Fibroblast of skin of right biceps (primary cell): ENCODE data around the gene MANSC4.
A peak's percentile ranks its signal among the peaks of the same experiment; 100 is the strongest.

Experiments used
- DNase-seq: peaks from one replicate; pipeline ENCODE4 v3.0.0-alpha.2; 2013

MANSC4 gene

DNA sequence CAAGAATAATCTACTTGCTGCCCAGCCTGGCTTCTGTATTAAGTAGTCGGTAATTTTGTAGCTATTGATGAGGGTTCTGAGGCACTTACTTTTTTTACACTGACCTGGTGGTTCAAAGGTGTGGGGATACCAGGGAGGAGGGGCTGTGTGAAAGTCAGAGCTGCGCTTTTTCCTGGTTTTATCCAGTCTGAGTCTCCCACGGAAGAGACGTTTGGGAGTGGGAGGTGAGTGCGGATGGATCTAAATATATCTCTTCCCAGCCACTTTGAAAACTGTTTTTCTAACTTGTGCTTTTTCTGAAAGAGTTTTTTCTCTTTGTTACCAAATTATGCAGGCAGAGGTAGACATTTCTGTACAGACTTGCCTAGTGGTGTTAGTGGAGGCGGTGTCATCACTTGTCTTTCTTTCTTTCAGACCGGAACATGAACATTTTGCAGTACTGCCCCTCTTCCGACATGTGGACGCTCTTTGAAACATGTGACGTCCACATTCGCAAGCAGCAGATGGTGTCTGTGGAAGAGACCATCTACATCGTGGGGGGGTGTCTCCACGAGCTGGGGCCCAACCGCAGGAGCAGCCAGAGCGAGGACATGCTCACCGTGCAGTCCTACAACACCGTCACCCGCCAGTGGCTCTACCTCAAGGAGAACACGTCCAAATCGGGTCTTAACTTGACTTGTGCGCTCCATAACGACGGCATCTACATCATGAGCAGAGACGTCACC, 17.4 kb upstream of the MANSC4 start:
- no peak for DNase-seq

GRCh38 chr12:27796128-27796527, 16.1 kb upstream of the MANSC4 start:
- no peak for DNase-seq

- no peak for DNase-seq
Measured at GRCh38 chr12:27794818-27795584, 15.0 kb upstream of the MANSC4 start.

DNA sequence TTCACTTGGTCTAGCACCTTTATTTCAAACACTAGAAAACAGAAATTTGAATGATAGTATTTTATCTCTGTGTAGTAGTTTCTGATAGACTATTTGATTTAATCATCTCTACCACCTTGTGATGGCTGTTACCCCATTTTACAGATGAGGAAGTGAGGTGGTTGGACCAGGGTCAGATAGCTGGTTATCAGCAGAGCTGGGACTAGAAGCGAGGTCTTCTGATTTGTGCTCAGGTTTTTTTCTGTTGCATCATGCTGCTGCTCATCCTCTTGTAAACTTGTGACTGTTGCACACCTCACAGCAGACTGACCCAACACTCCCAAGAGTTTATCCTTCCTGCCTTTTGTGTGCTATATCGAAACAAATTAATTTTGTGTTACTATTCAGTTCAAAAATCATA, 10.1 kb upstream of the MANSC4 start:
- no peak for DNase-seq

GRCh38 chr12:27787559-27787958, 7.5 kb upstream of the MANSC4 start:
- peak; percentile 8 for DNase-seq

DNA sequence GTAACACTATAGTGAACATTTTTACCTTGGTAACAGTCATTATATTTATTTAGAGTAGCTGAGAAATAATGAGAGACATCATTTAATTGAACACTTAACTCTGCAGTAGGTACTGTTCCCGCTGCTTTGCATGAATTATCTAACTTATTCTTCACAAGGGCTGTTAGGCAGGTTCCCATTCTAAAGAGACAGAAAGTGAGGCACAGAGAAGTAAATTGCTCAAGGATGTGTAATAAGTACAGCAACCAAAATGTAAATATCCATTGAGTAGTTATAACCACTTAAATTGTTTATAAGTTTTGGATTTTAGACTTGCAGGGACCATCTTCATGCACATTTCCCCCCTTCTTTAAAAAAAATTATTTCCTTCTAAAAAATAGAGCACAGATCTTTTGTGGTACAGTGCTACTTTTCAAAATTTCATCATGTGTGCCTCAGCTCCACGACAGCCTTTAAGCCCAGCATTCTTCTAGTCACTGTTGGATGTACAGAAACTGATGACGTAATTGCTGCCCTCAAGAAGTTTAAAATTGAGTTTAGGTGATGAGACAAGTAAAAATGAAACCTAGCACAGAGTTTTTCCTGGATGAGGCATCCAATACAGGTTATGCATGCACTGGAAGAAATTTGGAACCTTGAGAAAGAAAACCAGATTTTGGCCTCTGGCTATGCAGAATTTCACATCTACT, 6.0 kb upstream of the MANSC4 start:
- peak; percentile 73 for DNase-seq

DNA sequence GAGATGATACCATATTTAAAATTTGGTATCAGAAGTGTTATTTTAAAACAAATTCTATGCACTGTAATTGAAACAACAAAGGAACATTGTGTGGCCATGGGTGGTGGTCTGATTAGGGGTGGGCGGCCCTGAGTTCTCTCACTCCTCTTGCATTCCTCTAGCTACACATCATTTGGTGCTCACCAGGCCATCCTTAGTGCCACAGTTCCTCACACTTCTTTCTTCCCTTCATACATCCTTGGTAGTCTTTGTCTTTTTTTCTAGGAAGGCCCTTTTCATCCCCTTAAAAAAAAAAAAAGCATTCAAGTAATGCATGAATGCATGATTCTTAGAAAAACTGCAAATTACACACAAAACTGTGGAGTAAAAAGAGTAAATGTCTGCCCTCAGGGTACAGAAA, 2.4 kb upstream of the MANSC4 start:
- DNase-seq: no peak

DNA sequence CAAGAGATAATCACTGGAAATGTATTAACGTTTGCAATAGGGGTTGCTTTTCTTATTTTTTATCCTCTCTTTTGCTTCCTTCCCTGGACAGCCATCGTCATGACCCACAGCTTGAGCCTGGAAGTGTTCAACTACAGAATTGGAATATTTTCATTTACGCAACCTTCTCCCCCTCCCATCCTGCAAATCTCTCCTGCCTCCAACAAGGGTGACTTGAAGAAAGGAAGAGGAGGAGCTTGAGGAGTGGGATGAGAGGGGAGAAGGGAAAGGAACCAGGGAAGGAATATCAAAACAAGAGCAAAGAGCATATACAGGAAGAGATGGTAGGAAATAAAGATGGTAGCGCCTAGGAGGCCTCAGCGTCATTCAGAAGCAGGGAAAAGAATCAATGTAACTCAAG, 1.6 kb upstream of the MANSC4 start:
- DNase-seq: peak; percentile 25

DNA sequence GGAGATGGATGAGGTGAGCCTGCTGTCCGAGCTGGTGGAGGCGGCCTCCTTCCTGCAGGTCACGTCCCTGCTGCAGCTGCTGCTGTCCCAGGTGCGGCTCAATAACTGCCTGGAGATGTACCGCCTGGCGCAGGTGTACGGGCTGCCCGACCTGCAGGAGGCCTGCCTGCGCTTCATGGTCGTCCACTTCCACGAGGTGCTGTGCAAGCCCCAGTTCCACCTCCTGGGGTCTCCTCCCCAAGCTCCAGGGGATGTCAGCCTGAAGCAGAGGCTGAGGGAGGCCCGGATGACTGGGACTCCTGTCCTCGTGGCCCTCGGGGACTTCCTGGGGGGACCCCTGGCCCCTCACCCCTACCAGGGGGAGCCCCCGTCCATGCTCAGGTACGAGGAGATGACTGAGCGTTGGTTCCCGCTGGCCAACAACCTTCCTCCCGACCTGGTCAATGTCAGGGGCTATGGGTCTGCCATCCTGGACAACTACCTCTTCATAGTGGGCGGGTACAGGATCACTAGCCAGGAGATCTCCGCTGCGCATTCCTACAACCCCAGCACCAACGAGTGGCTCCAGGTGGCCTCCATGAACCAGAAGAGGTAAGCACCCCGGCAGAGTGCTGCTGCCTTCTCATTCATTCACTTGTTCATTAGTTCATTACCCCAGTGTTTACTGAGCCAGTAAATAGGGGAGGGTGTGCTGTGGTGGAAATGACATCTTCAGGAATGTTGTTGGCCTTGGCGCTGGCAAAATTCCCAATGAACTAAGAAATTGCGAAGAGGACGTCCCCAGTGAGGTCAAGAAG, 774 bp upstream of the MANSC4 start:
- DNase-seq: peak; percentile 46

DNA sequence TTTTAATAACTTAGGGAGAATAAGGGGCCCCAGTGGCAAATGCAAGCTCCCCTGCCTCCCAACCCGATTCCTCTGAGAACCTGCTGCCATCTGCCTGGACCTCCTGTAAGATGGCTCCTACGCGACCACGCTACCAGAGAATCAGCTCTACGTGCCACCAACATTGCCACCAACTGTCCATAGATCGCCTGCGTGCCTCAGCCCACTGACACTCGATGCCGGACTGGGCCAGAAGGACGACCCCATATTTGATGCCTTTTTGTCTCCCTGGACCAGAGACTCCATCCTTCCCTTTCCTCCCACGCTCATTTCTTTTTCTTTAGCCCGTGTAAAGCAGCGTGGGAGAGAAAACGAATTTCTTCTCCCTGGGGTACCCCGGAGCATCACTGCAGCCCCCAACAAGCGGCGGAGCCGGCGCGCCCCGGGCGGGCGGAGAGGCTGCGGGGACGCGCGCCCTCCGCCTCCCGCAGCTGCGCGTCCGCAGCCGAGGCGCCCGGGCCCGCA, 568 bp downstream of the MANSC4 start:
- DNase-seq: peak; percentile 28

- no peak for DNase-seq
Measured at GRCh38 chr12:27778206-27778605, 1.8 kb downstream of the MANSC4 start.

DNA sequence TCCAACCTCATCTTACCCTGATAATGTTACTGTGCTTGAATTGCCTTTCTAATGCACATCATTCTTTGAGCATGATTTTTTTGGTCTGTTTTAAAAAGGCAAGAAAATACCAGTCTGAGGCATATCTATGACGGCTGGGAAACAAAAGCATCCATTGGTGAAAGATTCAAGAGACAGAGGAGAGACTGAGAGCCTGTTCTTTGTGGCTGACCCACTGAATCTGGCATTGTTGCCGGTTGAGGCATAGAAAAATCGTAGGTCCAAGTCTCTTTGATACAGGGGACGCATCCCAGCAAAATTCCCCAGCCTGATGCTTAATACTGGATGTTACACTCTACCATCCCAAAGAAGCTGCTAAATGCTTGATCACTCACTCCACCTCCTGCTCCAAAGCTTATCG, 2.9 kb downstream of the MANSC4 start:
- no peak for DNase-seq

DNA sequence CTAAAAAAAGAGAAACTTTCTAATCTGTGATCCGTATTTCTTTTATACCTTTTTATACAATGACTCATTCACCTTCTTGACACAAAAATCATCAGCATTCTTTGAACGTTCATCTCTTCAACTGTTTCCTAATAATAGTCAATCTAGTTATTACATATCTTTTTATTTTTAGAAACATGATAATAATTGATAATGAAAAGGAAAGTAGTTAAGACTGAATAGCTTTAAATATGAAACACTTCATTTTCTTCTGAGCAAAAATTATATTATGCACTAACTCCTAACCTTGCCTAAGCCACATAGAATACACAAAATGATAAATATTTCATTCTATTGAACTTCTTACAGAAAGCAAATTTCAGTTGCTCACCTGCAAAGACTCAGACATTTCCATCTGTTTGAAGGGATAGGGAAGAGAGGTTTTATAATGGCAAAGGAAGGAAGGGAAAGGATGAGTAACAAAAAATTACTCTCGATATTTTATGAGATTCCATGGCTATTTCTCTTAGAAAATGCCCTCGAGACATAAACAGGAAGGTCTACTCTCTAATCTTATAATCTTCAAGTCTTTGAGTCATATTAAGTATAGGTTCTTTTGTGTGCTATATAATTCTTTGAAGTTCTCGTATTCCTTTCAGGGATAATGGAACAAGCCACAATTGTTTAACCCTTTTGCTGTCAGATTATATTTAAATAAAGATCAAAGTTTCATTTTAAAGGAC, 7.5 kb downstream of the MANSC4 start:
- DNase-seq: peak; percentile 31

DNA sequence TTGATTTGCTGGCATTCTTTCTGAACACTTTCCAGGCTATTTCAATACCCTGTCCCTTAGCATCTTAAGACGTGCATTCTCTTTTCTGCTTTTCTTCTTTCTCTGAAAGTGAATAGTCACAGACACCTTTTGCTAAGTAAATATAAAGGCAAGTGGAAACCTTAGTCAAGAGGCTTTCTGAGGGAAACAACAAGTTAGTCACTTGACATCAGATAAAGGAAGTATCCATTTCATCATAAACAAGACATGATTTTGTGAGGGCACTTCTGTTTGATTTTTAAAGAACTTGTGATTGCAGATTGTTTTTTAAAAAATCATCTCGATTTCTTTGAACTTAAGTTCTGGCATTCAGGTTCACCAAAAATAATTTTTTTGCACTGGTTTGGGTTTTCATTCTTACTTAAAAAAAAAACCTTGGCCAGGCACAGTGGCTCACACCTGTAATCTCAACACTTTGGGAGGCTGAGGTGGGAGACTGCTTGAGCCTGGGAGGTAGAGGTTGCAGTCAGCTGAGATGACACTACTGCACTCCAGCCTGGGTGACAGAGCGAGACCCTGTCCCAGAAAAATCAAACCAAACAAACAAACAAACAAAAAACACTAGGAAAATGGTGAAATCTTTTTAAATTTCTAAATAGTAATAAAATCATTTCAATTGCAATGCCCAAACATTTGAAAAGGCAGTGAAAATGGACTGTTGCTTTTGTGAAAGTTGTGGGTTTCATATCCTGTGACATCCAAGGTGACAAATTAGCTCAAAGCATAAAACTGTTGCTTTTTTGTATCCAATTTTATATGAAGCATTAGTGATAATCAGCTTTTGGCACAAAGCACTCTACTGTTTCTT, 8.3 kb downstream of the MANSC4 start:
- no peak for DNase-seq

DNA sequence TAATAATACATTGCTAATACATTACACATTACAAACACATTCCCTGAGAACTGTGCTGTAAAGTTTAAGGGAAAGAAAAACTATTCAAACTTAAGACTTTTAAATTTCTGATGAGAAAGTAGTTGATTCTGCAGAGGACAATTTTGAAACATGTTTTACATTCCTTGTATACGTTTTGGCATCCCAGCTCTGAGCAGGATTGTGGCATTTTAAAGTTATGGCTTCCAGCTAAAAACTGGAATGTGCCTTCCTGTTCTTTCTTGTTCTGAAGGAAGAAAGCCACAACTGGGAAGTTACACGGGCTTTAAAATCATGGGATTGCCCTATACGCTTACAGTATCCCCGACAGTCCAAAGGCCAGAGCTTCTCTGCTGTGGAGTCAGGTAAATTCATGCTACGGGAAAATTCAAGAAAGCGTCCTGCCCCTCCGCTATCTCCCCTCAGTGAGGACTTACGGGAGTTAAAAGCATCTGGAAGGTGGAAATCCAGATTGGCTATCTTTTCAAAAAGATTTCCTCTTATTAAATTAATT, 10.8 kb downstream of the MANSC4 start:
- DNase-seq: peak; percentile 19

GRCh38 chr12:27766587-27766986, 13.4 kb downstream of the MANSC4 start:
- DNase-seq: no peak

- DNase-seq: no peak
Measured at GRCh38 chr12:27762757-27763156, 17.3 kb downstream of the MANSC4 start.

GRCh38 chr12:27756670-27757195, 23.3 kb downstream of the MANSC4 start:
- DNase-seq: no peak

DNA sequence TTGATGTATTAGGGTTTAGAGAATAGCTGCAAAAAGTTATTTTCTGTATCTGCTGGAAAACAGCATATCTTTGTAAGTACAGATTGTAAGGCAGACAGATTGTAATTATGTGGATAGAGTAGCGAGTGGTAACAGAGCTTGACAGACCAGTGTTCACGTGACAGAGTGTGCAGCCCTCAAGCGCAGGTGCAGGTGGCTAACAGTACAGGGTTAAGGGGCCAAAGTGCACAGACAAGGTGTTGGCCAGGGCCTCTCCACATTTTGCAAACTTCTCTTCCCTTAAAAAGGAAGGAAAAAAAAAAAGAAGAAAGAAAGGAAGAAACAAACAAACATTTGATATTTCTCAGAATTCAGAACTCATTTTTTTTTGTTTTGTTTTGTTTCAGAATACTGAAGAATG, 25.2 kb downstream of the MANSC4 start:
- no peak for DNase-seq

GRCh38 chr12:27751386-27752047, 28.5 kb downstream of the MANSC4 start:
- DNase-seq: no peak
